HG02852 (cell line): ENCODE results near the gene EPM2A.
"Not testable (repeated sequence)": the region's sequence is repeated elsewhere in the genome, so short reads cannot be mapped to it uniquely, and the experiment has no call there.

Experiments
- ATAC-seq: cut with Tn5 transposase; IDR thresholded peaks from one replicate; pipeline ENCODE4 v1.9.1; 2021; ENCODE audit warnings: mild to moderate bottlenecking, moderate library complexity; ENCODE audit not compliant: unreplicated experiment

EPM2A gene

GRCh38 chr6:145731447-145731846, 3.9 kb downstream of the EPM2A start:
- no peak for ATAC-seq

- ATAC-seq = no peak
Observed at GRCh38 chr6:145729887-145730286, 5.4 kb downstream of the EPM2A start.

GRCh38 chr6:145728444-145729385, 6.6 kb downstream of the EPM2A start:
- no peak for ATAC-seq

- no peak for ATAC-seq
Observed at GRCh38 chr6:145727817-145728388, 7.4 kb downstream of the EPM2A start.

- no peak for ATAC-seq
Observed at GRCh38 chr6:145725570-145725969, 9.8 kb downstream of the EPM2A start.

GRCh38 chr6:145723646-145724045, 11.7 kb downstream of the EPM2A start:
- ATAC-seq = no peak

GRCh38 chr6:145722190-145722589, 13.1 kb downstream of the EPM2A start:
- ATAC-seq = no peak

- ATAC-seq = no peak
Observed at GRCh38 chr6:145721144-145721543, 14.2 kb downstream of the EPM2A start.

- ATAC-seq = no peak
Observed at GRCh38 chr6:145715426-145715825, 19.9 kb downstream of the EPM2A start.

GRCh38 chr6:145714731-145715130, 20.6 kb downstream of the EPM2A start:
- ATAC-seq = no peak

- no peak for ATAC-seq
Observed at GRCh38 chr6:145713773-145714172, 21.5 kb downstream of the EPM2A start.

- no peak for ATAC-seq
Observed at GRCh38 chr6:145711372-145711771, 23.9 kb downstream of the EPM2A start.

GRCh38 chr6:145707397-145707796, 27.9 kb downstream of the EPM2A start:
- ATAC-seq = no peak

GRCh38 chr6:145705561-145705960, 29.8 kb downstream of the EPM2A start:
- no peak for ATAC-seq

GRCh38 chr6:145704143-145704781, 31.1 kb downstream of the EPM2A start:
- no peak for ATAC-seq

GRCh38 chr6:145699462-145699861, 35.9 kb downstream of the EPM2A start:
- ATAC-seq = no peak

- not testable (repeated sequence) for ATAC-seq
Observed at GRCh38 chr6:145697401-145697800, 37.9 kb downstream of the EPM2A start.

GRCh38 chr6:145694083-145694737, 41.1 kb downstream of the EPM2A start:
- no peak for ATAC-seq

- ATAC-seq = no peak
Observed at GRCh38 chr6:145690969-145691368, 44.4 kb downstream of the EPM2A start.

GRCh38 chr6:145689529-145689928, 45.8 kb downstream of the EPM2A start:
- no peak for ATAC-seq

GRCh38 chr6:145688493-145688905, 46.8 kb downstream of the EPM2A start:
- ATAC-seq = no peak
